Measurements from ENCODE around the gene PTPDC1.
"Not testable (repeated sequence)": the region's sequence is repeated elsewhere in the genome, so short reads cannot be mapped to it uniquely, and the experiment has no call there.

PTPDC1 gene

DNA sequence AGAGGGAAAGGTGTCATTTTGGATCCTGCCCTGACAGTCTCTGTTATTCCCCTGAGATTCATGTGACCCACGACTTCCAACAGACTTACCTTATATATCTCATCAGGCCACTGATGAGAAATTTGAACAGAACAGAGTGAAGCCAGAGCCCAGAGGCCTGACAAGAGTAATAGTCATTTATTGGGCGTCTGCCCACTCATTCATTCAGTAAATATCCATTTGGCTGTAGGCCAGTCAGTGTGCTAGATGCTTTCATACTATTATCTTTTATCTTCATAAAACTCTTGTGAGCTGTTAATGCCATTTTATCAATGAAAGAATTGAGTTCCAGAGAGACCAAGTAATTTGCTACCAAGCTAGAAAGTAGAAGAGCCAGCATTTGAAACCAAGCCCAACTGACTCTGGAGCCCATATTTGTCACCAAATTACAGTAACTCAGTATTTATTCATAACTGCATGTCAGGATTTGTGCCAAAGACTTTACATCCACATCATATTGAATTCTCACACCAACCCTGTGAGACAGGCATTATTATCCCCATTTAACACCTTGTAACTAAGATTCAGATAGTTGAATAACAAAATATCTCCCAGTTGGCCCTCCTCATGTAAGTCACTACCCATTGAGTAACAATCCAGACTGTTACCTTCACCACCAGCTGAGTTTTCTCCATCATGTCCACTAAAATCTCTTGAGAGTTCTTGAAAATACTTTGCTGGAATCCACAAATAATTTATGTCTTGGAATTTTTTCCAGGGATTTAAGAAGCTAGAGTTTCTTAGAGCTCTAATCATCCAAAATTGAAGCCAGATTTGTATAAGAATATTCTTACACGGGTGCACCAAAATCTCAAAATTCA is 2.5 kb downstream of the PTPDC1 start:
- DNase-seq (ENCODE audit: extremely low spot score, insufficient read length, low read depth) (no peak), FAIRE-seq (no peak)

DNA sequence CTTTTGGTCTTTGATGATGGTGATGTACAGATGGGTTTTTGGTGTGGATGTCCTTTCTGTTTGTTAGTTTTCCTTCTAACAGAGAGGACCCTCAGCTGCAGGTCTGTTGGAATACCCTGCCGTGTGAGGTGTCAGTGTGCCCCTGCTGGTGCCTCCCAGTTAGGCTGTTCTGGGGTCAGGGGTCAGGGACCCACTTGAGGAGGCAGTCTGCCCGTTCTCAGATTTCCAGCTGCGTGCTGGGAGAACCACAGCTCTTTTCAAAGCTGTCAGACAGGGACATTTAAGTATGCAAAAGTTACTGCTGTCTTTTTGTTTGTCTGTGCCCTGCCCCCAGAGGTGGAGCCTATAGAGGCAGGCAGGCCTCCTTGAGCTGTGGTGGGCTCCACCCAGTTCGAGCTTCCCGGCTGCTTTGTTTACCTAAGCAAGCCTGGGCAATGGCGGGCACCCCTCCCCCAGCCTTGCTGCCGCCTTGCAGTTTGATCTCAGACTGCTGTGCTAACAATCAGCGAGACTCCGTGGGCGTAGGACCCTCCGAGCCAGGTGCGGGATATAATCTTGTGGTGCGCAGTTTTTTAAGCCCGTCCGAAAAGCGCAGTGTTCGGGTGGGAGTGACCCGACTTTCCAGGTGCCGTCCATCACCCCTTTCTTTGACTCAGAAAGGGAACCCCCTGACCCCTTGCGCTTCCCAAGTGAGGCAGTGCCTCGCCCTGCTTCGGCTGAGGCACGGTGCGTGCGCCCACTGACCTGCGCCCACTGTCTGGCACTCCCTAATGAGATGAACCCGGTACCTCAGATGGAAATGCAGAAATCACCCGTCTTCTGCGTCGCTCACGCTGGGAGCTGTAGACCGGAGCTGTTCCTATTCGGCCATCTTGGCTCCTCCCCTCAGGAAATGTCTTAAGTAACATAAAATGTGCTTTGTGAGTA is 10.2 kb downstream of the PTPDC1 start:
- FAIRE-seq; DNase-seq (ENCODE audit: extremely low spot score, insufficient read length, low read depth): not testable (repeated sequence)

DNA sequence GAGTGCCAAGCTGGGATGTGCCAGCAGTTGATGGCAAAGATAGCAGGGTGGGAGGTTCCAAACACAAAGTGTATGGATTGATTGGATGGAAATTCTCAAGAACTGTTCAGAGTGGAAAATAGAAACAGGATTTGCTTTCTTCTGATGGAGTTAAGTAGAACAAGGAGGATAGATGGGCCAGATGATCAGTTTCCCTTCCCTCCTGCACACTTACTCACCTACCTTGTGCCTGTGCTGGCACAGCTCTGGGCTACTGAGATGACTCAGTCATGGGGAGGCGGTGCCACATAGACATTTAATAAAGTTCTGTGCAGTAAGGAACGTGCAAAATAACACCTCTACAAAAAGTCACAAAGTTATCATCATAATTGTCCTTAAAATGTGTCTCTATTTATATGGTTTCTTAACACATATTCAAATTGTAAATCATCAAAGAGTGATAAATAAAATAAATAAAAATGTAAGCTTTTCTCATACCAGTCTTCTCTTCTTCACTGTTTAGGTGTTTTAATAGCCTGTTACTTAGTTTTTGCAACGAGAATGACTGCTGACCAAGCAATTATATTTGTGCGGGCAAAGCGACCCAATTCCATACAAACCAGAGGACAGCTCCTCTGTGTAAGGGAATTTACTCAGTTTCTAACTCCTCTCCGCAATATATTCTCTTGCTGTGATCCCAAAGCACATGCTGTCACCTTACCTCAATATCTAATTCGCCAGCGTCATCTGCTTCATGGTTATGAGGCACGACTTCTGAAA is 12.7 kb downstream of the PTPDC1 start:
- FAIRE-seq, result no peak
- no peak for DNase-seq (ENCODE audit: extremely low spot score, insufficient read length, low read depth)

DNA sequence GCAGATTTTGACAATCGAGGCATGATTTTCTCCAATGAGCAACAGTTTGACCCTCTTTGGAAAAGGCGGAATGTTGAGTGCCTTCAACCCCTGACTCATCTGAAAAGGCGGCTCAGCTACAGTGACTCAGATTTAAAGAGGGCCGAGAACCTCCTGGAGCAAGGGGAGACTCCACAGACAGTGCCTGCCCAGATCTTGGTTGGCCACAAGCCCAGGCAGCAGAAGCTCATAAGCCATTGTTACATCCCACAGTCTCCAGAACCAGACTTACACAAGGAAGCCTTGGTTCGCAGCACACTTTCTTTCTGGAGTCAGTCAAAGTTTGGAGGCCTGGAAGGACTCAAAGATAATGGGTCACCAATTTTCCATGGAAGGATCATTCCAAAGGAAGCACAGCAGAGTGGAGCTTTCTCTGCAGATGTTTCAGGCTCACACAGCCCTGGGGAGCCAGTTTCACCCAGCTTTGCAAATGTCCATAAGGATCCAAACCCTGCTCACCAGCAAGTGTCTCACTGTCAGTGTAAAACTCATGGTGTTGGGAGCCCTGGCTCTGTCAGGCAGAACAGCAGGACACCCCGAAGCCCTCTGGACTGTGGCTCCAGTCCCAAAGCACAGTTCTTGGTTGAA is 13.6 kb downstream of the PTPDC1 start:
- DNase-seq (ENCODE audit: extremely low spot score, insufficient read length, low read depth) (no peak), FAIRE-seq (no peak)

DNA sequence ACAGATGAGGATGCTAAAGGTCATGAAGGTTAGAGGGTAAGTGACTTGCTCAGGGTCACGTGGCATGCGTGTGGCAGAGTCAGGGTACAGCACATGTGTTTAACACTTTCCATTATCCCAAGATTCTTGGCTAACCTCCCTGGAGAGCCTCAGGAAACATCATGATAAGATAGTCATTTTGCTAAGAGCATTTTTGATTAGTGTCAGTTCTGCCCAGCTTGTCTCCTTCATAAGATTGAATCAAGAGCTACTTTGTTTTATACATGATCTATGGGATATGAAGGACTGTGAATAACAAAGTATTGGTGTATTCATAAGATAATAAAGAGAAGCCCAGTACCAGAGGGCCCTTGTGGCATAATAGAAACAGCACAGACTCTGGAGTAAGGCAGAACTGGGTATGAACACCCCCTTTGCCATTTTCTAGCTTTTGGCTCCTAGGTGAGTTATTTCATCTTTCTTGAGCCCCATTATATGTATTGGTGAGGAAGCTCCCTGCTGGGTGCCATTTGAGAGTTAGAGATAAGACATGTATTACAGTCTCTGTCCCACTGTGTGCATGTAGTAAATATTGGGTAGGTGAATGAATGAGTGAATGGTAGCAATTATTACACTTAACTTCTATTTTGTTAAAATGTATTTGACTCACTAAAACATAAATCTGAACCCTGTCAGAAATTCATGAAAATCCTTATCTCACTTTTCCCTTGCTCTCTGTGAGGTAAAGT is 16.1 kb downstream of the PTPDC1 start:
- no peak for FAIRE-seq

DNA sequence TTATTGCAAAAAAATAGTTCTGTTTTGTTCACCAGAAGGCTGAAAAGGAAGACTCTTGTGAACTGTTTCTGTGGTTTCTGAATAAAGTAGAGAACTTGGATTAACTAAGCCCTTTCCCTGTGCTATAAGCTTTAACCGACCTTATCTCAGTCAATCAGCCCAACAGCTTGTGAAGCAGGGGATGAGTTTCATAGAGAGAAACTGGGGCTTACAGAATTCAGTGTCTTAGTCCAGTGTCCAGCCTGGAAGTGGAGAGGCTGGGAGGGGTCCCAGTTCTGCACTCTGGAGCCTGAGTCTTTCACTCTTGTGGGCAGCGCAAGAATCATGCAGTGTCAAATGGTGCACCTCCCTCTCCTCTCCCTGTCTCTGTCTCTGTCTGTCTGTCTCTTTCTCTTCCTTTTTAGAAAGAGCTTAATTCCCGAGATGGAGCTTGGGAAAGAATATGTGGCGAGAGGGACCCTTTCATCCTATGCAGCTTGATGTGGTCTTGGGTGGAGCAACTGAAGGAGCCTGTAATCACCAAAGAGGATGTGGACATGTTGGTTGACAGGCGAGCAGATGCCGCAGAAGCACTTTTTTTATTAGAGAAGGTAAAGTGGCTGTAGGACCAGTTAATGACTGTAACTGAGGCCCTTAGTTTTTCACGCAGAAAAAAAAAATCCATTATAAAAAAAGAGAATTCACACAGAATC is 17.0 kb downstream of the PTPDC1 start:
- no peak for FAIRE-seq
- DNase-seq (ENCODE audit: extremely low spot score, insufficient read length, low read depth), result no peak

More for the DNA sequence above, 16.1 kb downstream of the PTPDC1 start:
- no peak for DNase-seq (ENCODE audit: extremely low spot score, insufficient read length, low read depth)

DNA sequence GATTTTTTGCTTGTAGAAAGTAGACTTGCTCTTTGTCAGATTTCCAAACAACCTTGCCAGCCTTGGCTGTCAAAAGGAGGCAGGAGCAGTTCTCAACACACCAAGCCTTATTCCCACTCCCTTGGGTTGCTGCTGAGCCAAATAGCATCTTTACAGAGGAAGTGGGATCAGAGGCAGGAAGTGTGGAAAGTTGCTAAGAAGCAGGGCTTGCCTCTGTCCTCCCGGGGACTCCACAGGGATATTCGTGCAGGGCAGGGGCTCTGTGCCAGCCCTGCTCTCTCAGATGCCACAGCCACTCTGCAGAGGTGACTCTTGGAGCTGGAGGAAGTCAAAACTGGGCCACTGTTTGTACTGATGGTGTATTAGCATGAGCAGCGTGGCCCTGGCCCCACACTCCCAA is 24.3 kb downstream of the PTPDC1 start:
- DNase-seq (ENCODE audit: extremely low spot score, insufficient read length, low read depth), result no peak
- no peak for FAIRE-seq

DNA sequence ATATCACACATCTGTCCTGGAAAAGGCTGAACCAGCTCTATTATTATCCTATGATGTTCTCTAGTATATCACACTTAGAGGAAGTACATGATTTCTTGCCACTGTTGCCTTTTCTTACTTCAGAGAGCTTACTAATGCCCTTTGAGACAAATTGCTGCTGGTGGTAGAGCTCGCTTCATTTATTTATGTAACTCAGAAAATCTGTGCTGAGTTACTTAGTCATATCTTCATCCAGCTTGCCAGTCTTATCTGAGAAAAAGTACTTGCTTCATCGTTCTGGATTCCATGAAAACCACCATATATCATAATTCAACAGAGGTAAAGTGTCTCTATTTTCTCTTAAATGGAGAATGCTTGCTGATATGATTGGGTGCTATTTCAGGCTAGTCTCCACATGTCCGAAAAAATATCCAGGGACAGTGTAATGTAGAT is 26.6 kb downstream of the PTPDC1 start:
- DNase-seq (ENCODE audit: extremely low spot score, insufficient read length, low read depth), result no peak
- no peak for FAIRE-seq

DNA sequence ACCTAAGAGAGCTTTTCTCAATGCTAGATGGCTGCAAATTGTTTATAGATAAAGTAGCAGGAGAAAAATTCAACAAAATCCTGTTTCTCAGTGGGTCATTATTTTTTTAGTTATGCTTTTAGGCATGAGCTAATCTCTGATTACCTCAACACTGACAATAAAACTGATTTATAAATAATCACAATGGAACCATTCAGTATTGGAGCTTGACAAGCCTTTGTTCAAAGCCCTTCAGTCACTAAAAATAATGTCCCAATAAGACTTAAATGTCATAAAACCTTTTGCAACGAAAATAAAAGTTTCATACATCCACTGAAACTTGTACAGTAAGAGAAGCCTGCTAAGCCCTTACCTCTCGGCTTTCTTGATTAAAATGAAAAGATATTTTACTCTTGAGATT is 27.2 kb downstream of the PTPDC1 start:
- FAIRE-seq (no peak), DNase-seq (ENCODE audit: extremely low spot score, insufficient read length, low read depth) (no peak)

DNA sequence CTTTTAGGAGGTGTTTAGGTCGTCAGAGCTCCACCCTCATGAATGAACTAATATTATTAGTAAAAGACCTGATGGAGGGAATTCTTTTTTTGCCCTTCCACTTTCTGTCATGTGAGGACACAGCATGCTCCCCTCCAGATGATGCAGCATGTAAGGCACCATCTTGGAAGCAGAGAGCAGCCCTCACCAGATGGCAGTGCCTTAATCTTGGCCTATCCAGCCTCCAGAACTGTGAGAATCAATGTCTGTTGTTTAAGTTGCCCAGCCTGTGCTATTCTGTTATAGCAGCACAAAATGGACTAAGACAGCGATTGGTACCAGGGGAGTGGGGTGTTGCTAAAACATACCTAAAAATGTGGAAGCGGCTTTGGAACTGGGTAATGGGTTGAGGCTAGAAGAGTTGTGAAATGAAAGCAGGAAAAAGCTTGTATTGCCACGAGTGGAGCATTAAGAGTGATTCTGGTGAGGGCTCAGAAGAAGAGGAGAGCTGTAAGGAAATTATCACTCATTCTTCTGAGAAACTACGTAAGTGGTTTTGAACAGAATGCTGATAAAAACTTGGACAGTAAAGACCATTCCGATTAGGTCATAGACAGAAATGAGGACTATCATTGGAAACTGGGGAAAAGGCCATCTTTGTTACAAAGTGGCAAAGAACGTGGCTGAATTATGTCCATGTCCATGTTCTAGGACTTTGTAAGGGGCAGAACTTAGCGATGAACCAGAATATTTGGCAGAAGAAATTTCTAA is 28.6 kb downstream of the PTPDC1 start:
- DNase-seq (ENCODE audit: extremely low spot score, insufficient read length, low read depth) (no peak), FAIRE-seq (no peak)

DNA sequence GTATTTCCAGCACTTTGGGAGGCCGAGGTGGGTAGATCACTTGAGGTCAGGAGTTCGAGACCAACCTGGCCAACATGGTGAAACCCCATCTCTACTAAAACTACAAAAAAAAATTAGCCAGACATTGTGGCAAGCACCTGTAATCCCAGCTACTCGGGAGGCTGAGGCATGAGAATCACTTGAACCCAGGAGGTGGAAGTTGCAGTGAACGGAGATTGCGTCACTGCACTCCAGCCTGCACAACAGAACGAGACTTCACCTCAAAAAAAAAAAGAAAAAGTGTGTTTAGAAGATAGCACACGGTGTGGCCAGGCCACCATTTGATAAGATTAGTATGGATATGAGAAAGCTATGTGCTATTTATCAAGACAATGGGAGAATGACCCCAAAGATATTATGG is 35.8 kb downstream of the PTPDC1 start:
- not testable (repeated sequence) for DNase-seq (ENCODE audit: extremely low spot score, insufficient read length, low read depth); FAIRE-seq

DNA sequence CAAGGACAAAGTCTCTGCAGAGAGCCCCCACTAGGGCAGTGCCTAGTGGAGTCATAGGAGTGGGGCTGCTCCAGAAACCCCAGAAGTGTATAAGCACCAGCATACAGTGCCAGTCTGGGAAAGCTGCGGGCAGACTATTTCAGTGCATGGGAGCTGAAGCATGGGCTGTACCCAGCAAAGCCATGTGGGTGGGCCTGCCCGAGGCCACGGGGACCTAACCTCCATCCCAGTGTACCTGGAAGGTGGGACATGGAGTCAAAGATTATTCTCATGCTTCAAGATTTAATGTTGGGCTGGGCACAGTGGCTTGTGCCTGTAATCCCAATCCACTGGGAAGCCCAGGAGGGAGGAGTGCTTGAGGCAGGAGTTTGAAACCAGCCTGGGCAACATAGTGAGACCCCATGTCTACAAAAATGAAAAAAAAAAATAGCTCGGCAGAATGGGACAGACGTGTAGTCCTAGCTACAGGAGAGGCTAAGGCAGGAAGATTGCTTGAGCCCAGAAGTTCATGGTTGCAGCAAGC is 36.7 kb downstream of the PTPDC1 start:
- no peak for DNase-seq (ENCODE audit: extremely low spot score, insufficient read length, low read depth)
- FAIRE-seq, result no peak

DNA sequence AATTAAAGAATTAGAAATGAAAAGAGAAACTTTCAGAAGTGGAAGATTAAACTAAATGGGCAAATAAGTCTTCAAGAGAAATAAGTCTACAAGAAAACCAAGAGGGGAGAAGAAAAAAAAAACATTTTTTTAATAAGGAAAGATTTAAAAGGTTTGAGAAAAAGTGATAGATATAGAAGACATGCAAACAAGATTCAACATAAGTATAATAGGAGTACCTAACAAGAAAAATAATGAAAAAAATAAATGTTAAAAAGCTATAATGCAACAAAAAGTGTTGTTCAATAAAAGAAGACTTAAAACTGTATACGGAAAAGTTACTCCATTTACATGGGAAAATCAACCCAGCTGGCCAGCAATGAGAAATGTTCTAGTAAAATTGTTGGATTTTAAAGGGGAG is 42.6 kb downstream of the PTPDC1 start:
- DNase-seq (ENCODE audit: extremely low spot score, insufficient read length, low read depth), result no peak
- no peak for FAIRE-seq

DNA sequence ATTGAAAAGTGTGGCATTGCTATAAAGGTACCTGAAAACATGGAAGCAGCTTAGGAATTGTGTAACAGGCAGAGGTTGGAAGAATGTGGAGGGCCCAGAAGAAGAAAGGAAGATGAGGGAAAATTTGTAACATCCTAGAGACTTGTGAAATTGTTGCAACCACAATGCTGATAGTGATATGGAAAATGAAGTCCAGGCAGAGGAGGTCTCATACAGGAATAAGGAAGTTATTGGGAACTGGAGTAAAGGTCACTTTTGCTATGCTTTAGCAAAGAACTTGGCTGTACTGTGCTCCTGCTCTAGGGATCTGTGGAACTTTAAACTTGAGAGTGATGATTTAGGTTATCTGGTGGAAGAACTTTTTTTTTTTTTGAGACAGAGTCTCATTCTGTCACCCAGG is 43.5 kb downstream of the PTPDC1 start:
- DNase-seq (ENCODE audit: extremely low spot score, insufficient read length, low read depth), result no peak
- no peak for FAIRE-seq

DNA sequence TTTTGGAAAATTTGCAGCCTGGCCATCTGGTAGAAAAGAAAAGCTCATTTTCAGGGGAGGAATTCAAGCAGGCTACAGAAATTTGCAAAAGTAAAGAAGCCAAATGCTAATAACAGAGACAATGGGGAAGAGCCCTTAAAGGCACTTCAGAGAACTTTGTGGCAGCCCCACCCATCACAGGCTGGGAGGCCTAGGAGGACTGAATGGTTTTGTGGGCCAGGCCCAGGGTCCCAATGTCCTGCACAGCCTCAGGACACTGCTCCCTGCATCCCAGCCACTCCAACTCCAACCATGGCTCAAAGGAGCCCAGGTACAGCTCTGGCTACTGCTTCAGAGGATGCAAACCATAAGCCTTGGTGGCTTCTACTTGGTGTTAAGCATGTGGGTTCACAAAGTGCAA is 44.3 kb downstream of the PTPDC1 start:
- DNase-seq (ENCODE audit: extremely low spot score, insufficient read length, low read depth), result no peak
- no peak for FAIRE-seq

DNA sequence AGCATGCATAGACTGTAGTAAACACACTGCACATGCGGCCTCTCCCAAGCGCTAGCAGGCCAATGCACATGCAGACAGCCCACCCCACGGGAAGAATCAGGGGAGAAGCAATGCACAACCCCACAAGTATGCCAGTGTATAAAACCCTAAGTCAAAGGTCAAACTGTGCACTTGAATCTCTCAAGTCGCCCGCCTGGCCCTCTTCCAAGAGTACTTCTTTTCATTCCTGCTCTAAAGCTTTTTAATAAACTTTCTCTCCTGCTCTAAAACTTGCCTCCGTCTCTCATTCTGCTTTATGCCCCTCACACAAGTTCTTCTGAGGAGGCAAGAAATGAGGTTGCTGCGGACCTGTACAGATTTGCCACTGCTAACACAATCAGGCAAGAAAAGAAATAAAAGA is 50.4 kb downstream of the PTPDC1 start:
- DNase-seq (ENCODE audit: extremely low spot score, insufficient read length, low read depth), result no peak
- FAIRE-seq, result no peak

DNA sequence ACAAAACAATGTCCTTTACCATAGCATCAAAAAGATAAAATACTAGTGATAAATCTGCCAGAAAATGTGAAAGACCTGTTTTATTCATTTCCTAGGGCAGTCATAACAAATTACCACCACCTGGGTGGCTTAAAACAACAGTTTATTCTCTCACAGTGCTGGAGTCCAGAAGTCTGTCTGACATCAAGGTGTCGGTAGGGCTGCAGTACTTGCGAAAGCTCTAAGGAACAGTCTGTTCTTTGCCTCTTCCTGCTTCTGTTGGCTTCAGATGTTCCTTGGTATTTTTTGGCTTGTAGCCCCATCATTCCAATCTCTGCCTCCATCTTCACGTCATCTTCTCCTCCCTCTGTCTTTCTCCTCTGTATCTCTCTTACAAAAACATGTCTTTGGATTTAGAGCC is 51.0 kb downstream of the PTPDC1 start:
- DNase-seq (ENCODE audit: extremely low spot score, insufficient read length, low read depth) (no peak), FAIRE-seq (no peak)

Data from GM18507 (cell line).